Measurements from ENCODE around the gene RAC2.

DNA sequence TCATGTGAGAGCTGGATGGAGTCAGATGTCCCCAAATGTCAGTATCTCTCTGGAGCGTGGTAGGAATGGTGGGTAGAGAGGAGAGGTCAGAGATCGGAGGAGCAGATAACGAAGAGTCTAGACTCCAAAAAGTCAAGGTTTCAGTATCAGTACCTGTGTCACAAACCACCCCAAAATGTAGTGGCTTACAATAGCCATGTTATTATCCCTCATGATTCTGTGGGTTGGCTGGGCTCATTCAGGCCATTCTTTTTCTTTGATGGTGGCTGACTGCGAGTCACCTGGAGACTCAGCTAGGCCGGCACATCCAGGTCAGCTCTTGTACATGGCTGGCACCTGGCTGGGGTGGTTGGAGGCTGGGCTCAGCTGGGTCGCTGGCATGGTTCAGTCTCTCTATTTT, 24.5 kb downstream of the RAC2 start:
- TF ChIP-seq, protein P1, sequence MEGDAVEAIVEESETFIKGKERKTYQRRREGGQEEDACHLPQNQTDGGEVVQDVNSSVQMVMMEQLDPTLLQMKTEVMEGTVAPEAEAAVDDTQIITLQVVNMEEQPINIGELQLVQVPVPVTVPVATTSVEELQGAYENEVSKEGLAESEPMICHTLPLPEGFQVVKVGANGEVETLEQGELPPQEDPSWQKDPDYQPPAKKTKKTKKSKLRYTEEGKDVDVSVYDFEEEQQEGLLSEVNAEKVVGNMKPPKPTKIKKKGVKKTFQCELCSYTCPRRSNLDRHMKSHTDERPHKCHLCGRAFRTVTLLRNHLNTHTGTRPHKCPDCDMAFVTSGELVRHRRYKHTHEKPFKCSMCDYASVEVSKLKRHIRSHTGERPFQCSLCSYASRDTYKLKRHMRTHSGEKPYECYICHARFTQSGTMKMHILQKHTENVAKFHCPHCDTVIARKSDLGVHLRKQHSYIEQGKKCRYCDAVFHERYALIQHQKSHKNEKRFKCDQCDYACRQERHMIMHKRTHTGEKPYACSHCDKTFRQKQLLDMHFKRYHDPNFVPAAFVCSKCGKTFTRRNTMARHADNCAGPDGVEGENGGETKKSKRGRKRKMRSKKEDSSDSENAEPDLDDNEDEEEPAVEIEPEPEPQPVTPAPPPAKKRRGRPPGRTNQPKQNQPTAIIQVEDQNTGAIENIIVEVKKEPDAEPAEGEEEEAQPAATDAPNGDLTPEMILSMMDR (IDR thresholded peaks at IDR 0.05) = no peak
- no peak for TF ChIP-seq POLR2A (IDR thresholded peaks at IDR 0.05)
